PFSK-1 (cell line): ENCODE measurements around the gene N4BP2L2.

Source experiments
- FOXP2 ChIP-seq: optimal IDR thresholded peaks from 2 replicates; pipeline ENCODE3; 2011; ENCODE audit warnings: borderline replicate concordance, control low read depth, inconsistent platforms; ENCODE audit not compliant: insufficient read depth; ENCODE audit errors: extremely low read length, extremely low read depth
- POLR2AphosphoS5 ChIP-seq: IDR thresholded peaks from 2 replicates; pipeline ENCODE4 v1.6.1; 2012; ENCODE audit warnings: low read depth, mild to moderate bottlenecking, control low read depth, low read length, moderate library complexity
- SIN3A ChIP-seq: IDR thresholded peaks from 2 replicates; pipeline ENCODE4 v1.6.1; 2012; ENCODE audit warnings: mild to moderate bottlenecking, low read length, moderate library complexity, borderline replicate concordance; ENCODE audit not compliant: insufficient read depth
- TAF1 ChIP-seq: IDR thresholded peaks from 2 replicates; pipeline ENCODE4 v1.6.1; 2012; ENCODE audit warnings: low read length, control low read depth, borderline replicate concordance; ENCODE audit not compliant: insufficient read depth
- TF ChIP-seq, protein P1 (sequence below), 2 experiments: IDR thresholded peaks; 2 replicates each; pipeline versions ENCODE4 v1.6.1 to v1.8.0; 2011 to 2012; ENCODE audit warnings: low read depth in 2 of 2, low read length in 2 of 2, control low read depth in 1 of 2, inconsistent platforms in 1 of 2, mild to moderate bottlenecking in 1 of 2, moderate library complexity in 1 of 2; ENCODE audit not compliant: insufficient read depth in 1 of 2

DNA sequence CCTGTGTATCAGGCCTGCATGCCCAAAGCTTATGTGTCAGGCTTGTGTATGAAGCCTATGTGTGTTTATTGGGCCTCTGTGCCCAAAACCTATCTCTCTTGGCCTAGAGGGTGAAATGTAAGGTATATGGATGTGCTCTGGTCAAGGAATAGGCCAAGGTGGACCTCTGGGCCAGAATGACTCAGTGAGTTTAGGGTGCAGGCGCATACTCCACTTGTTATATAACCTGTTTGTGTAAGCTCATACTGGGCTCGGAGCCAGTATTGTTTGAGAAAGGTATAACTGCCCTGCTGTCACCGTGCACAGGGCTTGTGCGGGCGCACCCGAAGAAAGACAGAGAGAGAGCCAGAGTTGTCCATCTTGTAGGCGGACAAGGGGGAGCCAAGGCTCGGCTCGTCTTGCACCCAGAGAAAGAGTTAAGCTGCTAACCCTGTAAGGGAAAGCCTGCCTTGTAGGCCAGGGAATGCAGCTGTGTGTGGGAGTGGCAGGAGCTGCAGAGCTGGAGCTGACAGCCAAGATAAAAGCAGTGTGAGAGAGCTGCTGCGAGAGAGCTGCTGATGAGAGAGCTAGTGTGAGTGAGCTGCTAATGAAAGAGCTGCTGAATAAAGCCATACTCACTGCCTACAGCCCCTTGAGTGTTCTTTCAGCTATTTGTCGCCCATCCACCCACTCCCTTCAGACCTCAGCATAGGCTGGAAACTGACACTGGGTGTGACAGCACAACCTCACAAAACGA lies 67.2 kb downstream of the N4BP2L2 start:
- TF ChIP-seq, protein P1, sequence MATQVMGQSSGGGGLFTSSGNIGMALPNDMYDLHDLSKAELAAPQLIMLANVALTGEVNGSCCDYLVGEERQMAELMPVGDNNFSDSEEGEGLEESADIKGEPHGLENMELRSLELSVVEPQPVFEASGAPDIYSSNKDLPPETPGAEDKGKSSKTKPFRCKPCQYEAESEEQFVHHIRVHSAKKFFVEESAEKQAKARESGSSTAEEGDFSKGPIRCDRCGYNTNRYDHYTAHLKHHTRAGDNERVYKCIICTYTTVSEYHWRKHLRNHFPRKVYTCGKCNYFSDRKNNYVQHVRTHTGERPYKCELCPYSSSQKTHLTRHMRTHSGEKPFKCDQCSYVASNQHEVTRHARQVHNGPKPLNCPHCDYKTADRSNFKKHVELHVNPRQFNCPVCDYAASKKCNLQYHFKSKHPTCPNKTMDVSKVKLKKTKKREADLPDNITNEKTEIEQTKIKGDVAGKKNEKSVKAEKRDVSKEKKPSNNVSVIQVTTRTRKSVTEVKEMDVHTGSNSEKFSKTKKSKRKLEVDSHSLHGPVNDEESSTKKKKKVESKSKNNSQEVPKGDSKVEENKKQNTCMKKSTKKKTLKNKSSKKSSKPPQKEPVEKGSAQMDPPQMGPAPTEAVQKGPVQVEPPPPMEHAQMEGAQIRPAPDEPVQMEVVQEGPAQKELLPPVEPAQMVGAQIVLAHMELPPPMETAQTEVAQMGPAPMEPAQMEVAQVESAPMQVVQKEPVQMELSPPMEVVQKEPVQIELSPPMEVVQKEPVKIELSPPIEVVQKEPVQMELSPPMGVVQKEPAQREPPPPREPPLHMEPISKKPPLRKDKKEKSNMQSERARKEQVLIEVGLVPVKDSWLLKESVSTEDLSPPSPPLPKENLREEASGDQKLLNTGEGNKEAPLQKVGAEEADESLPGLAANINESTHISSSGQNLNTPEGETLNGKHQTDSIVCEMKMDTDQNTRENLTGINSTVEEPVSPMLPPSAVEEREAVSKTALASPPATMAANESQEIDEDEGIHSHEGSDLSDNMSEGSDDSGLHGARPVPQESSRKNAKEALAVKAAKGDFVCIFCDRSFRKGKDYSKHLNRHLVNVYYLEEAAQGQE (IDR thresholded peaks at IDR 0.05; ENCODE audit: insufficient read depth in 1 of 2, low read depth in 2 of 2, low read length in 2 of 2) = no peak
- TF ChIP-seq SIN3A = no peak
- no peak for TF ChIP-seq TAF1
- TF ChIP-seq POLR2AphosphoS5 = no peak
- TF ChIP-seq FOXP2 = no peak
